ENCODE results near the gene GALC. TPM values are rescaled to one million over a fixed set of nuclear protein-coding genes. Genes with fewer than 3 reads are reported as not detected.

The GALC gene
- total RNA-seq, 1 experiment from 2014 or later, result 19.9 TPM

DNA sequence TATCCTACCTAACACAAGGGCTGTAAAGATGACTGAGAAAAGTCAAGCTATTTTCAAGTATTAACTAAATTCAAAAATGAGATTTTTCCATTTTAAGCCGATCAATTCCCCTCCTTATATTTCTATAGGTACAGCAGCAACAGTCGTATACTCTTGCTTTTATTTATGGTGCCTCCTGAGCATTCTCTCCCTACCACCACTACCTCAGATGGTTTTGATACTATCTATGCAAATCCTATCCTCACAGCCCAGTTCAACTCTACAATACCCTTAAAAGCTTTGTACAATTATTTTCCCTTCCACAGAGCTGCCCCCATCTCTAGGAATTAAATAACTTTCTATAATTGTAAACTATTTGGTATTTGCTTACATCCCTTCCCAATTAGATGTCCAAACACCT, 52.1 kb downstream of the GALC start:
- POLR2A ChIA-PET, result no interaction called here
- no peaks in the 10 kb centered on the region for H3K36me3 Mint-ChIP-seq (ENCODE audit: insufficient read depth, unreplicated experiment)
- H3K4me3 ChIP-seq (ENCODE audit: low read depth, low read length), result no peak overlapping the region
- no TSS peak for BruUV-seq (replicated peaks)
- H3K27me3 ChIP-seq (replicated peaks; ENCODE audit: control insufficient read depth, insufficient read depth, low read length), result no peaks in the 10 kb centered on the region
- H3K4me1 ChIP-seq, result no peaks in the 10 kb centered on the region
- H3K9me3 Mint-ChIP-seq (ENCODE audit: unreplicated experiment), result no peaks in the 10 kb centered on the region
- CTCF ChIA-PET, result no interaction called here
- intact Hi-C loops (cut with micrococcal nuclease; ENCODE audit: unreplicated experiment), result no loop called here
- no peak for DNase-seq
- no peak overlapping the region for H3K27ac Mint-ChIP-seq (ENCODE audit: unreplicated experiment)
- H3K4me3 Mint-ChIP-seq (ENCODE audit: unreplicated experiment), result no peak overlapping the region
- no peaks in the 10 kb centered on the region for H3K36me3 ChIP-seq (ENCODE audit: control insufficient read depth, insufficient read depth, low read length)
- no peaks in the 10 kb centered on the region for H3K4me1 Mint-ChIP-seq (ENCODE audit: low read depth, unreplicated experiment)
- H3K9me3 ChIP-seq, result no peaks in the 10 kb centered on the region
- H3K27me3 Mint-ChIP-seq (ENCODE audit: insufficient read depth, unreplicated experiment), result no peaks in the 10 kb centered on the region
- TF ChIP-seq, protein P1, sequence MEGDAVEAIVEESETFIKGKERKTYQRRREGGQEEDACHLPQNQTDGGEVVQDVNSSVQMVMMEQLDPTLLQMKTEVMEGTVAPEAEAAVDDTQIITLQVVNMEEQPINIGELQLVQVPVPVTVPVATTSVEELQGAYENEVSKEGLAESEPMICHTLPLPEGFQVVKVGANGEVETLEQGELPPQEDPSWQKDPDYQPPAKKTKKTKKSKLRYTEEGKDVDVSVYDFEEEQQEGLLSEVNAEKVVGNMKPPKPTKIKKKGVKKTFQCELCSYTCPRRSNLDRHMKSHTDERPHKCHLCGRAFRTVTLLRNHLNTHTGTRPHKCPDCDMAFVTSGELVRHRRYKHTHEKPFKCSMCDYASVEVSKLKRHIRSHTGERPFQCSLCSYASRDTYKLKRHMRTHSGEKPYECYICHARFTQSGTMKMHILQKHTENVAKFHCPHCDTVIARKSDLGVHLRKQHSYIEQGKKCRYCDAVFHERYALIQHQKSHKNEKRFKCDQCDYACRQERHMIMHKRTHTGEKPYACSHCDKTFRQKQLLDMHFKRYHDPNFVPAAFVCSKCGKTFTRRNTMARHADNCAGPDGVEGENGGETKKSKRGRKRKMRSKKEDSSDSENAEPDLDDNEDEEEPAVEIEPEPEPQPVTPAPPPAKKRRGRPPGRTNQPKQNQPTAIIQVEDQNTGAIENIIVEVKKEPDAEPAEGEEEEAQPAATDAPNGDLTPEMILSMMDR (IDR thresholded peaks at IDR 0.05; ENCODE audit: insufficient read depth in 1 of 2, low read depth in 1 of 2, low read length in 1 of 2, severe bottlenecking in 1 of 2, unreplicated experiment in 1 of 2), result no peak

DNA sequence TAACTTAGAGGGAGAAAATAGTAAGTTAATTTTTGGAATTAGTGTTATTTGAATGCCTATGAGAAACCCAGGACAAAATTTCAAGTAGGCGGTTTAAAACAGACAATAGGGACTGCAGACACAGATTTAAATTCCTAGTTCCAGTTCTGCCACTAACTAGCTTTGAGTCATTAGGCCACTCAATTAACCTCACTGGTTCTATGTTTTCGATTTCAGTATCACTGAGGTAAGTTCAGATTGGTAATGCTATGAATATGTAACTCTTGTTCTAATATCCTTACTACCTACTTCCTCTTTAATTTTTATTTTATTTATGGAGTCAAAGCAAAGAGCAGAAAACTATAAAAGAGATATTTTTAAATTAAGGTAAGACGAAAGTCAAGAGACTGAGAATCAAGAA, 52.6 kb downstream of the GALC start:
- H3K4me1 ChIP-seq, result no peaks in the 10 kb centered on the region
- CTCF ChIA-PET, result no interaction called here
- no peak overlapping the region for H3K4me3 ChIP-seq (ENCODE audit: low read depth, low read length)
- DNase-seq, result no peak
- H3K27ac Mint-ChIP-seq (ENCODE audit: unreplicated experiment), result no peak overlapping the region
- no peaks in the 10 kb centered on the region for H3K9me3 ChIP-seq
- H3K4me1 Mint-ChIP-seq (ENCODE audit: low read depth, unreplicated experiment), result no peaks in the 10 kb centered on the region
- no peaks in the 10 kb centered on the region for H3K27me3 Mint-ChIP-seq (ENCODE audit: insufficient read depth, unreplicated experiment)
- TF ChIP-seq, protein P1 (IDR thresholded peaks at IDR 0.05; ENCODE audit: insufficient read depth in 1 of 2, low read depth in 1 of 2, low read length in 1 of 2, severe bottlenecking in 1 of 2, unreplicated experiment in 1 of 2), result no peak
- intact Hi-C loops (cut with micrococcal nuclease; ENCODE audit: unreplicated experiment), result no loop called here
- H3K9me3 Mint-ChIP-seq (ENCODE audit: unreplicated experiment), result no peaks in the 10 kb centered on the region
- H3K36me3 ChIP-seq (ENCODE audit: control insufficient read depth, insufficient read depth, low read length), result no peaks in the 10 kb centered on the region
- no TSS peak for BruUV-seq (replicated peaks)
- H3K36me3 Mint-ChIP-seq (ENCODE audit: insufficient read depth, unreplicated experiment), result no peaks in the 10 kb centered on the region
- no peak overlapping the region for H3K4me3 Mint-ChIP-seq (ENCODE audit: unreplicated experiment)
- POLR2A ChIA-PET, result no interaction called here
- no peaks in the 10 kb centered on the region for H3K27me3 ChIP-seq (replicated peaks; ENCODE audit: control insufficient read depth, insufficient read depth, low read length)

DNA sequence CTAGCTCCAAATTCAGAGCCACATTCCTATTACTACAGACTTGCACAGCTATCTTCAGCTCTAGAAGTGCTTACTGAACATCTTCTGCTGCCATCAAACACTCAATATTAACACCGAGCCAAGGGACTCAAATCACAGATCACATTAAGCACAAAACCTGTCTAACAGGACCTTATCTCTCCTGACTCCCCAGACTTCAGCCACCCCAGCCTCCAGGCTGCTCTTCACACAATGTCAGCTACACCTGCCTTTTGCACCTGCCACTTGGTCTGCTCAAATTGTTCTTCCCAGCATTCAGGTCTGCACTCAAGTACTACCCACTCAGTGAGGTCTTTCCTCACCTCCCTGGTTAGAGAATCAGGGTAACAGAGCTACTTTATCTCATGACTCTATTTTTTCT, 57.1 kb downstream of the GALC start:
- H3K27me3 ChIP-seq (replicated peaks; ENCODE audit: control insufficient read depth, insufficient read depth, low read length), result no peaks in the 10 kb centered on the region
- ChIA-PET CTCF (no interaction called here), POLR2A (no interaction called here)
- H3K36me3 ChIP-seq (ENCODE audit: control insufficient read depth, insufficient read depth, low read length), result no peaks in the 10 kb centered on the region
- no peaks in the 10 kb centered on the region for H3K9me3 ChIP-seq
- BruUV-seq (replicated peaks), result no TSS peak
- Mint-ChIP-seq H3K9me3 (ENCODE audit: unreplicated experiment) (no peaks in the 10 kb centered on the region), H3K4me3 (ENCODE audit: unreplicated experiment) (no peak overlapping the region), H3K4me1 (ENCODE audit: low read depth, unreplicated experiment) (no peaks in the 10 kb centered on the region), H3K27me3 (ENCODE audit: insufficient read depth, unreplicated experiment) (no peaks in the 10 kb centered on the region), H3K36me3 (ENCODE audit: insufficient read depth, unreplicated experiment) (no peaks in the 10 kb centered on the region), H3K27ac (ENCODE audit: unreplicated experiment) (no peak overlapping the region)
- TF ChIP-seq, protein P1 (IDR thresholded peaks at IDR 0.05; ENCODE audit: insufficient read depth in 1 of 2, low read depth in 1 of 2, low read length in 1 of 2, severe bottlenecking in 1 of 2, unreplicated experiment in 1 of 2), result no peak
- intact Hi-C loops (cut with micrococcal nuclease; ENCODE audit: unreplicated experiment), result no loop called here
- no peaks in the 10 kb centered on the region for H3K4me1 ChIP-seq
- H3K4me3 ChIP-seq (ENCODE audit: low read depth, low read length), result no peak overlapping the region
- peak in 1 of 2 experiments; percentile 3 for DNase-seq

All from Caco-2 (cell line).